ENCODE data around the gene NOL3.

GRCh38 chr16:67145746-67146145, 24.6 kb upstream of the NOL3 start:
- TF ChIP-seq POLR2A (IDR thresholded peaks at IDR 0.05), result no peak
- TF ChIP-seq CTCF (IDR thresholded peaks at IDR 0.05), result no peak
